Measurements from ENCODE around the gene NRXN3.

DNA sequence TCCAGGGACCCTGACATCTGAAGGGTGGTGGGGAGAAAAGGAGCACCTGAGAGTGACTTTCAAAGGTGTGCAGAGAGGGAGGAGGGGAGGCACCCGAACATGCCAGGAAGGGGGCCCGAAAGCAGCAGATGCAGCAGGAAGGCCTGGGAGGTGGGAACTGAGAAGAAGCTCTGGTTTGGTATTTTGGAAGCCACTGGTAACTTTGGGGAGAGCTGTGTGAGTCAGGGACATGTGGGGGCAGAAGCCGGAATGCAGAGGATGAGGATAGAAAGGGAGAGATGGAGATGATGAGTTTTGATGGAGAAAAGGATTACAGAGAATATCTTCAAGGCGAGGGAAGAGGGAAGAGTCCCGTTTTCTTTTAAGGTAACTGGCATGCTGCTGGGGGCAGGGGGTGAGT, 50.1 kb downstream of the NRXN3 start:
- TF ChIP-seq, protein P1, sequence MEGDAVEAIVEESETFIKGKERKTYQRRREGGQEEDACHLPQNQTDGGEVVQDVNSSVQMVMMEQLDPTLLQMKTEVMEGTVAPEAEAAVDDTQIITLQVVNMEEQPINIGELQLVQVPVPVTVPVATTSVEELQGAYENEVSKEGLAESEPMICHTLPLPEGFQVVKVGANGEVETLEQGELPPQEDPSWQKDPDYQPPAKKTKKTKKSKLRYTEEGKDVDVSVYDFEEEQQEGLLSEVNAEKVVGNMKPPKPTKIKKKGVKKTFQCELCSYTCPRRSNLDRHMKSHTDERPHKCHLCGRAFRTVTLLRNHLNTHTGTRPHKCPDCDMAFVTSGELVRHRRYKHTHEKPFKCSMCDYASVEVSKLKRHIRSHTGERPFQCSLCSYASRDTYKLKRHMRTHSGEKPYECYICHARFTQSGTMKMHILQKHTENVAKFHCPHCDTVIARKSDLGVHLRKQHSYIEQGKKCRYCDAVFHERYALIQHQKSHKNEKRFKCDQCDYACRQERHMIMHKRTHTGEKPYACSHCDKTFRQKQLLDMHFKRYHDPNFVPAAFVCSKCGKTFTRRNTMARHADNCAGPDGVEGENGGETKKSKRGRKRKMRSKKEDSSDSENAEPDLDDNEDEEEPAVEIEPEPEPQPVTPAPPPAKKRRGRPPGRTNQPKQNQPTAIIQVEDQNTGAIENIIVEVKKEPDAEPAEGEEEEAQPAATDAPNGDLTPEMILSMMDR (conservative IDR thresholded peaks at IDR 0.05; ENCODE audit: low read length): no peak
- no peak for TF ChIP-seq EZH2phosphoT487 (IDR thresholded peaks at IDR 0.05; ENCODE audit: borderline replicate concordance, low read depth, low read length)
